GM18520 (cell line): Measurements from ENCODE around the gene DYNC2H1.
"Not testable (repeated sequence)": the region's sequence is repeated elsewhere in the genome, so short reads cannot be mapped to it uniquely, and the experiment has no call there.

Source experiments
- ATAC-seq: cut with Tn5 transposase; IDR thresholded peaks from one replicate; pipeline ENCODE4 v1.9.1; 2021; ENCODE audit not compliant: unreplicated experiment

DYNC2H1 gene

GRCh38 chr11:103125462-103125861, 16.2 kb downstream of the DYNC2H1 start:
- ATAC-seq = no peak

GRCh38 chr11:103141986-103142385, 32.8 kb downstream of the DYNC2H1 start:
- ATAC-seq = not testable (repeated sequence)

- ATAC-seq = no peak
Measured at GRCh38 chr11:103147627-103148026, 38.4 kb downstream of the DYNC2H1 start.

- no peak for ATAC-seq
Measured at GRCh38 chr11:103157542-103157941, 48.3 kb downstream of the DYNC2H1 start.

- no peak for ATAC-seq
Measured at GRCh38 chr11:103164093-103164796, 55.0 kb downstream of the DYNC2H1 start.

- ATAC-seq = no peak
Measured at GRCh38 chr11:103167166-103167565, 57.9 kb downstream of the DYNC2H1 start.

- ATAC-seq = no peak
Measured at GRCh38 chr11:103170865-103171264, 61.6 kb downstream of the DYNC2H1 start.

- no peak for ATAC-seq
Measured at GRCh38 chr11:103175461-103176129, 66.4 kb downstream of the DYNC2H1 start.

- no peak for ATAC-seq
Measured at GRCh38 chr11:103183981-103184611, 74.9 kb downstream of the DYNC2H1 start.

GRCh38 chr11:103202048-103202651, 92.9 kb downstream of the DYNC2H1 start:
- ATAC-seq = no peak

GRCh38 chr11:103210543-103210942, 101.3 kb downstream of the DYNC2H1 start:
- ATAC-seq = no peak

- no peak for ATAC-seq
Measured at GRCh38 chr11:103215812-103216211, 106.6 kb downstream of the DYNC2H1 start.

- no peak for ATAC-seq
Measured at GRCh38 chr11:103220133-103220532, 110.9 kb downstream of the DYNC2H1 start.

- no peak for ATAC-seq
Measured at GRCh38 chr11:103222806-103223205, 113.6 kb downstream of the DYNC2H1 start.

GRCh38 chr11:103228807-103229206, 119.6 kb downstream of the DYNC2H1 start:
- ATAC-seq = no peak

GRCh38 chr11:103234974-103235373, 125.7 kb downstream of the DYNC2H1 start:
- no peak for ATAC-seq

- no peak for ATAC-seq
Measured at GRCh38 chr11:103241574-103241973, 132.3 kb downstream of the DYNC2H1 start.

GRCh38 chr11:103254123-103254522, 144.9 kb downstream of the DYNC2H1 start:
- ATAC-seq = no peak

GRCh38 chr11:103257360-103257759, 148.1 kb downstream of the DYNC2H1 start:
- ATAC-seq = no peak

GRCh38 chr11:103266167-103266831, 157.1 kb downstream of the DYNC2H1 start:
- ATAC-seq = no peak

GRCh38 chr11:103272876-103273275, 163.7 kb downstream of the DYNC2H1 start:
- no peak for ATAC-seq
